Endodermal cell (in vitro differentiated cells): ENCODE results near the gene PRXL2B. TPM values are rescaled to one million over a fixed set of nuclear protein-coding genes. Genes with fewer than 3 reads are reported as not detected.

ENCODE experiments used
- DNase-seq: peaks from one replicate; pipeline ENCODE4 v3.0.0-alpha.2; 2017
- H3K27ac ChIP-seq: 2 replicates; pipeline ENCODE4 v1.5.1; 2013; ENCODE audit warnings: mild to moderate bottlenecking, low read depth, low read length, moderate library complexity
- H3K27me3 ChIP-seq: 2 replicates; pipeline ENCODE4 v1.6.1; 2013; ENCODE audit warnings: mild to moderate bottlenecking, low read length, moderate library complexity; ENCODE audit not compliant: insufficient read depth, control insufficient read depth, poor library complexity, severe bottlenecking
- H3K36me3 ChIP-seq: 2 replicates; pipeline ENCODE4 v1.7.0; 2013; ENCODE audit warnings: mild to moderate bottlenecking, low read length, moderate library complexity; ENCODE audit not compliant: control insufficient read depth, insufficient read depth
- H3K4me1 ChIP-seq: one replicate; pipeline ENCODE4 v1.7.0; 2013; ENCODE audit warnings: low read length; ENCODE audit not compliant: control insufficient read depth, insufficient read depth
- H3K4me3 ChIP-seq: 2 replicates; pipeline ENCODE4 v1.5.1; 2013; ENCODE audit warnings: mild to moderate bottlenecking, low read length, moderate library complexity
- H3K9ac ChIP-seq: 2 replicates; pipeline ENCODE4 v1.6.1; 2013; ENCODE audit warnings: mild to moderate bottlenecking, low read length, moderate library complexity; ENCODE audit not compliant: poor library complexity, severe bottlenecking; ENCODE audit errors: extremely low read depth
- H3K9me3 ChIP-seq: 2 replicates; pipeline ENCODE4 v1.6.1; 2013; ENCODE audit warnings: mild to moderate bottlenecking, low read length, moderate library complexity; ENCODE audit not compliant: control insufficient read depth
- H3K27ac Mint-ChIP-seq: 2 replicates; pipeline ENCODE4 v1.8.0; 2020; ENCODE audit warnings: mixed read lengths
- H3K27me3 Mint-ChIP-seq: 2 replicates; pipeline ENCODE4 v1.8.0; 2021; ENCODE audit warnings: mild to moderate bottlenecking, mixed read lengths; ENCODE audit not compliant: insufficient read depth
- H3K36me3 Mint-ChIP-seq: 2 replicates; pipeline ENCODE4 v1.8.0; 2020; ENCODE audit warnings: low read depth, mixed read lengths
- H3K4me1 Mint-ChIP-seq: 2 replicates; pipeline ENCODE4 v1.8.0; 2020; ENCODE audit warnings: mixed read lengths
- H3K4me3 Mint-ChIP-seq: 2 replicates; pipeline ENCODE4 v1.8.0; 2020; ENCODE audit warnings: mild to moderate bottlenecking, moderate library complexity, mixed read lengths
- H3K9me3 Mint-ChIP-seq: 2 replicates; pipeline ENCODE4 v1.8.0; 2020; ENCODE audit warnings: mild to moderate bottlenecking, mixed read lengths
- WGBS, 2 experiments: methylation state at CpG; one replicate each; pipeline versions ENCODE4 v1.1.5 to v1.1.7; 2013; ENCODE audit warnings: missing lambda C conversion rate in 2 of 2, mixed read lengths in 1 of 2; ENCODE audit not compliant: insufficient coverage in 1 of 2, insufficient read length in 1 of 2; 5-methylcytosine and 5-hydroxymethylcytosine counted together
- total RNA-seq, 2 donors: library from RNA; stranded (reverse); fragmentation: NEBNext Ultra II Directional in 1 of 2; extraction: Animal tissue kit (Norgen Biotek cat#: 25700) in 1 of 2; gene quantifications; 2 replicates in 1 of 2; 3 replicates in 1 of 2; pipeline ENCODE4 v1.2.1, GENCODE V29; 2021
- TF ChIP-seq, protein P1 (sequence below): fragments of 200-600 bp; sonication (generic); conservative IDR thresholded peaks from 2 replicates; pipeline ENCODE4 v1.5.0; 2021; ENCODE audit warnings: antibody characterized with exemption, mild to moderate bottlenecking

The PRXL2B gene
- total RNA-seq, 2 donors from 2014 or later, result 33.4 to 34.4 TPM

GRCh38 chr1:2583331-2583791, 3.2 kb upstream of the PRXL2B start:
- H3K4me1 ChIP-seq, result no peaks in the 10 kb centered on the region
- Mint-ChIP-seq H3K9me3 (peaks cover 2% of the 10 kb centered on the region), H3K4me3 (no peak overlapping the region), H3K36me3 (no peaks in the 10 kb centered on the region), H3K4me1 (peaks cover 11% of the 10 kb centered on the region), H3K27me3 (no peaks in the 10 kb centered on the region), H3K27ac (peak overlapping the region; percentile 58)
- TF ChIP-seq, protein P1, sequence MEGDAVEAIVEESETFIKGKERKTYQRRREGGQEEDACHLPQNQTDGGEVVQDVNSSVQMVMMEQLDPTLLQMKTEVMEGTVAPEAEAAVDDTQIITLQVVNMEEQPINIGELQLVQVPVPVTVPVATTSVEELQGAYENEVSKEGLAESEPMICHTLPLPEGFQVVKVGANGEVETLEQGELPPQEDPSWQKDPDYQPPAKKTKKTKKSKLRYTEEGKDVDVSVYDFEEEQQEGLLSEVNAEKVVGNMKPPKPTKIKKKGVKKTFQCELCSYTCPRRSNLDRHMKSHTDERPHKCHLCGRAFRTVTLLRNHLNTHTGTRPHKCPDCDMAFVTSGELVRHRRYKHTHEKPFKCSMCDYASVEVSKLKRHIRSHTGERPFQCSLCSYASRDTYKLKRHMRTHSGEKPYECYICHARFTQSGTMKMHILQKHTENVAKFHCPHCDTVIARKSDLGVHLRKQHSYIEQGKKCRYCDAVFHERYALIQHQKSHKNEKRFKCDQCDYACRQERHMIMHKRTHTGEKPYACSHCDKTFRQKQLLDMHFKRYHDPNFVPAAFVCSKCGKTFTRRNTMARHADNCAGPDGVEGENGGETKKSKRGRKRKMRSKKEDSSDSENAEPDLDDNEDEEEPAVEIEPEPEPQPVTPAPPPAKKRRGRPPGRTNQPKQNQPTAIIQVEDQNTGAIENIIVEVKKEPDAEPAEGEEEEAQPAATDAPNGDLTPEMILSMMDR, result peak; percentile 28
- 65 to 83% methylated on average over 5 of the region's 5 CpGs for WGBS, 2 experiments
- H3K4me3 ChIP-seq, result no peak overlapping the region
- no peak for DNase-seq
- no peak overlapping the region for H3K27ac ChIP-seq
- no peak overlapping the region for H3K9ac ChIP-seq
- H3K27me3 ChIP-seq, result no peaks in the 10 kb centered on the region
- no peaks in the 10 kb centered on the region for H3K9me3 ChIP-seq
- H3K36me3 ChIP-seq, result no peaks in the 10 kb centered on the region

GRCh38 chr1:2583871-2584351, 2.7 kb upstream of the PRXL2B start:
- H3K27ac Mint-ChIP-seq, result peak overlapping the region; percentile 58
- peak; percentile 70 for DNase-seq
- Histone ChIP-seq H3K9ac (no peak overlapping the region), H3K36me3 (no peaks in the 10 kb centered on the region), H3K27me3 (no peaks in the 10 kb centered on the region), H3K4me3 (no peak overlapping the region), H3K9me3 (no peaks in the 10 kb centered on the region), H3K27ac (no peak overlapping the region), H3K4me1 (no peaks in the 10 kb centered on the region)
- H3K4me1 Mint-ChIP-seq, result peaks cover 6% of the 10 kb centered on the region
- no peaks in the 10 kb centered on the region for H3K27me3 Mint-ChIP-seq
- 84 to 85% methylated on average over 11 to 14 of the region's 14 CpGs for WGBS, 2 experiments
- no peak overlapping the region for H3K4me3 Mint-ChIP-seq
- no peaks in the 10 kb centered on the region for H3K36me3 Mint-ChIP-seq
- TF ChIP-seq, protein P1, result peak; percentile 16
- H3K9me3 Mint-ChIP-seq, result peaks cover 2% of the 10 kb centered on the region

GRCh38 chr1:2584686-2585317, 1.8 kb upstream of the PRXL2B start:
- no peaks in the 10 kb centered on the region for H3K9me3 ChIP-seq
- peak overlapping the region; percentile 90 for H3K4me3 ChIP-seq
- no peaks in the 10 kb centered on the region for H3K4me1 ChIP-seq
- WGBS, 2 experiments, result 84 to 91% methylated on average over 10 to 12 of the region's 12 CpGs
- TF ChIP-seq, protein P1, result no peak
- H3K27me3 ChIP-seq, result no peaks in the 10 kb centered on the region
- Mint-ChIP-seq H3K4me1 (peaks cover 6% of the 10 kb centered on the region), H3K4me3 (peak overlapping the region; percentile 74), H3K9me3 (peaks cover 3% of the 10 kb centered on the region), H3K27ac (peak overlapping the region; percentile 70), H3K27me3 (no peaks in the 10 kb centered on the region), H3K36me3 (peaks cover 6% of the 10 kb centered on the region)
- peak overlapping the region; percentile 87 for H3K27ac ChIP-seq
- H3K36me3 ChIP-seq, result no peaks in the 10 kb centered on the region
- no peak for DNase-seq
- H3K9ac ChIP-seq, result no peak overlapping the region
